HCT116 (cell line): ENCODE data around the gene PHKG2. TPM values are rescaled to one million over a fixed set of nuclear protein-coding genes. Genes with fewer than 3 reads are reported as not detected.

Experiments used
- ATAC-seq: fragments of 200-7000 bp; cut with Tn5 transposase; 2 replicates; pipeline ENCODE4 v1.9.1; 2020; ENCODE audit warnings: mild to moderate bottlenecking, moderate library complexity
- BruUV-seq: library from RNA; stranded (reverse); fragments of 400-500 nt; replicated peaks from 2 replicates; lab custom pipeline; 2021; lab: Mats Ljungman, UMichigan
- CTCF ChIA-PET: fragments of 300-600 bp; sonication (Branson Sonifier 250); formaldehyde crosslinking; loops from one replicate; lab custom pipeline; 2021; ENCODE audit warnings: antibody characterized with exemption; lab: Charles Lee
- POLR2A ChIA-PET: fragments of 300-600, 350-600 bp; sonication (Branson Sonifier 250); formaldehyde crosslinking; loops from one replicate; lab custom pipeline; 2021; ENCODE audit warnings: antibody characterized with exemption; lab: Charles Lee
- RAD21 ChIA-PET, 2 experiments: fragments of 300-600 bp; sonication (Branson Sonifier 250); formaldehyde crosslinking; loops; one replicate each; lab custom pipeline; 2023; ENCODE audit warnings: low total read pairs in 2 of 2; ENCODE audit not compliant: uncharacterized antibody in 2 of 2, unreplicated experiment in 2 of 2, low non-redundant PET in 1 of 2; lab: Charles Lee
- DNase-seq: peaks from one replicate; pipeline ENCODE4 v3.0.0-alpha.2; 2010; ENCODE audit warnings: low read depth, low spot score
- H2AFZ ChIP-seq: fragments of 200-600 bp; shearing (Covaris generic), sonication (generic); 2 replicates; pipeline ENCODE4 v1.6.1; 2017; ENCODE audit warnings: low read depth, mixed run types, mixed read lengths, antibody characterized with exemption, low read length; ENCODE audit not compliant: poor library complexity, severe bottlenecking
- H3K27ac ChIP-seq: 2 replicates; pipeline ENCODE4 v1.5.1; 2012; ENCODE audit warnings: low read depth, low read length
- H3K27me3 ChIP-seq: fragments of 200-600 bp; sonication (generic); 2 replicates; pipeline ENCODE4 v1.6.1; 2016; ENCODE audit warnings: mixed run types, low read length, mixed read lengths; ENCODE audit not compliant: insufficient read depth
- H3K36me3 ChIP-seq, 2 experiments: fragments of 200-500 bp in 1 of 2; fragments of 200-600 bp in 1 of 2; sonication (Bioruptor generic) in 1 of 2; sonication (generic) in 1 of 2; 2 replicates each; pipeline versions ENCODE4 v1.5.1 to v1.6.1; 2014 to 2016; ENCODE audit warnings: low read length in 2 of 2, inconsistent platforms in 1 of 2, mixed read lengths in 1 of 2, mixed run types in 1 of 2; ENCODE audit not compliant: insufficient read depth in 2 of 2, control insufficient read depth in 1 of 2
- H3K4me1 ChIP-seq, 2 experiments: fragments of 200-600 bp in 1 of 2; sonication (generic) in 1 of 2; 2 replicates each; pipeline versions ENCODE4 v1.5.1 to v1.6.1; 2012 to 2017; ENCODE audit warnings: low read length in 2 of 2, inconsistent platforms in 1 of 2, mild to moderate bottlenecking in 1 of 2, mixed read lengths in 1 of 2, mixed run types in 1 of 2, moderate library complexity in 1 of 2; ENCODE audit not compliant: insufficient read depth in 2 of 2, control insufficient read depth in 1 of 2
- H3K4me2 ChIP-seq: fragments of 200-600 bp; sonication (generic); 2 replicates; pipeline ENCODE4 v1.6.1; 2017; ENCODE audit warnings: mixed run types, low read length, mixed read lengths
- H3K4me3 ChIP-seq, 2 experiments: fragments of 200-600 bp in 1 of 2; sonication (generic) in 1 of 2; replicated peaks in 1 of 2; 2 replicates each; pipeline ENCODE4 v1.5.1; 2011 to 2016; ENCODE audit warnings: low read length in 2 of 2, control low read depth in 1 of 2, low read depth in 1 of 2, mild to moderate bottlenecking in 1 of 2, mixed read lengths in 1 of 2, mixed run types in 1 of 2
- H3K79me2 ChIP-seq: fragments of 200-600 bp; sonication (generic); 2 replicates; pipeline ENCODE4 v1.6.1; 2017; ENCODE audit warnings: mild to moderate bottlenecking, mixed run types, low read length, moderate library complexity, mixed read lengths; ENCODE audit not compliant: insufficient read depth
- H3K9ac ChIP-seq: fragments of 200-600 bp; sonication (generic); 2 replicates; pipeline ENCODE4 v1.6.1; 2016; ENCODE audit warnings: low read length, mixed read lengths
- H3K9me2 ChIP-seq: fragments of 200-600 bp; sonication (generic), shearing (Covaris generic); 2 replicates; pipeline ENCODE4 v1.6.1; 2017; ENCODE audit warnings: mixed run types, mild to moderate bottlenecking, moderate library complexity; ENCODE audit not compliant: insufficient read depth
- H3K9me3 ChIP-seq, 2 experiments: fragments of 200-500 bp in 1 of 2; fragments of 200-600 bp in 1 of 2; sonication (Bioruptor generic) in 1 of 2; sonication (generic) in 1 of 2; 2 replicates each; pipeline ENCODE4 v1.6.1; 2014 to 2017; ENCODE audit warnings: low read length in 2 of 2, mixed read lengths in 2 of 2, inconsistent platforms in 1 of 2, low read depth in 1 of 2, mild to moderate bottlenecking in 1 of 2, mixed run types in 1 of 2, moderate library complexity in 1 of 2; ENCODE audit not compliant: control insufficient read depth in 1 of 2, insufficient read depth in 1 of 2
- H4K20me1 ChIP-seq: fragments of 200-600 bp; sonication (generic), shearing (Covaris generic); 2 replicates; pipeline ENCODE4 v1.6.1; 2017; ENCODE audit warnings: mixed run types, mild to moderate bottlenecking, moderate library complexity; ENCODE audit not compliant: insufficient read depth
- CTCF ChIP-seq, 3 experiments: fragments of 200-600 bp in 1 of 3; sonication (generic) in 1 of 3; IDR thresholded peaks in 2 of 3; conservative IDR thresholded peaks in 1 of 3; 2 replicates each; pipeline ENCODE4 v1.5.1; 2012 to 2017; ENCODE audit warnings: low read depth in 2 of 3, low read length in 2 of 3, antibody characterized with exemption in 1 of 3, borderline replicate concordance in 1 of 3, control low read depth in 1 of 3, mild to moderate bottlenecking in 1 of 3, mixed read lengths in 1 of 3, mixed run types in 1 of 3, moderate library complexity in 1 of 3; ENCODE audit not compliant: insufficient read depth in 1 of 3
- POLR2AphosphoS5 ChIP-seq: IDR thresholded peaks from 2 replicates; pipeline ENCODE4 v1.6.1; 2011; ENCODE audit warnings: mild to moderate bottlenecking, low read depth, low read length, moderate library complexity
- REST ChIP-seq: IDR thresholded peaks from 2 replicates; pipeline ENCODE4 v1.6.1; 2012; ENCODE audit warnings: low read depth
- intact Hi-C: fragments of 100-400 bp; cut with micrococcal nuclease; formaldehyde crosslinking; loops from 2 replicates; pipeline ENCODE4 v1.10.0; 2022
- total RNA-seq: library from RNA; stranded (reverse); gene quantifications from one replicate; pipeline ENCODE4 v1.2.1, GENCODE V29; 2021; ENCODE audit not compliant: unreplicated experiment

The PHKG2 gene
- total RNA-seq, 1 experiment from 2014 or later: 32.6 TPM

- TF ChIP-seq CTCF (IDR thresholded peaks at IDR 0.05 in 2 of 3, conservative IDR thresholded peaks at IDR 0.05 in 1 of 3; ENCODE audit: borderline replicate concordance in 1 of 3, insufficient read depth in 1 of 3, low read depth in 2 of 3, low read length in 2 of 3): no peak
Observed at GRCh38 chr16:30758988-30759491, 10.8 kb downstream of the PHKG2 start (continued).

- H3K4me3 ChIP-seq: no peak overlapping the region
- no peak overlapping the region for H3K27ac ChIP-seq
- ChIA-PET POLR2A (interaction anchor here (1.2 kb wide), 1 partner anchor 12 kb away, joined by 7 read pairs; the partner anchor contains the start of gene PHKG2), RAD21 (no interaction called here), CTCF (no interaction called here)
- DNase-seq (no peak), ATAC-seq (no peak)
- peaks cover 15 to 18% of the 10 kb centered on the region in 2 experiments; a peak in 3 of 4 replicates for H3K36me3 ChIP-seq
- H3K9me3 ChIP-seq: no peaks in the 10 kb centered on the region
- H3K9me2 ChIP-seq: no peaks in the 10 kb centered on the region
- H3K79me2 ChIP-seq: peaks cover 30% of the 10 kb centered on the region
- H3K27me3 ChIP-seq: no peaks in the 10 kb centered on the region
- intact Hi-C loops: no loop called here
- no peak overlapping the region for H2AFZ ChIP-seq
- 0 out of 2 replicates have a peak overlapping the region, but pooled peaks have one; percentile 91 for H3K4me2 ChIP-seq
- peaks cover 14 to 24% of the 10 kb centered on the region in 2 experiments; a peak in 3 of 4 replicates for H3K4me1 ChIP-seq
- BruUV-seq: no TSS peak
- H3K9ac ChIP-seq: no peak overlapping the region
- H4K20me1 ChIP-seq: no peaks in the 10 kb centered on the region
- no peak for TF ChIP-seq REST
- TF ChIP-seq POLR2AphosphoS5: no peak
Observed at GRCh38 chr16:30760001-30760559, 11.9 kb downstream of the PHKG2 start.
